Measurements from ENCODE around the gene LAPTM5. TPM values are rescaled to one million over a fixed set of nuclear protein-coding genes. Genes with fewer than 3 reads are reported as not detected.
A peak's percentile ranks its signal among the peaks of the same experiment; 100 is the strongest.

Gene LAPTM5
- total RNA-seq, 1 donor from 2014 or later: 3.1 TPM

- DNase-seq (ENCODE audit: low read depth): peak; percentile 88
These were observed 25.1 kb downstream of the LAPTM5 start for GRCh38 chr1:30732277-30732996.

GRCh38 chr1:30731806-30732276 lies 25.7 kb downstream of the LAPTM5 start:
- Histone ChIP-seq H3K27me3 (ENCODE audit: control insufficient read depth, insufficient read depth, low read length) (no peaks in the 10 kb centered on the region), H3K36me3 (ENCODE audit: control insufficient read depth, insufficient read depth, low read length) (no peaks in the 10 kb centered on the region), H3K4me3 (ENCODE audit: low read depth, low read length) (no peak overlapping the region)
- no peak for TF ChIP-seq CTCF (IDR thresholded peaks at IDR 0.05; ENCODE audit: insufficient read depth, low read length, poor library complexity, severe bottlenecking)
- DNase-seq (ENCODE audit: low read depth): no peak

More at GRCh38 chr1:30732277-30732996, 25.1 kb downstream of the LAPTM5 start:
- no peak overlapping the region for H3K4me3 ChIP-seq (ENCODE audit: low read depth, low read length)
- TF ChIP-seq CTCF (IDR thresholded peaks at IDR 0.05; ENCODE audit: insufficient read depth, low read length, poor library complexity, severe bottlenecking): no peak
- H3K27me3 ChIP-seq (ENCODE audit: control insufficient read depth, insufficient read depth, low read length): no peaks in the 10 kb centered on the region
- no peaks in the 10 kb centered on the region for H3K36me3 ChIP-seq (ENCODE audit: control insufficient read depth, insufficient read depth, low read length)

GRCh38 chr1:30731109-30731805 lies 26.3 kb downstream of the LAPTM5 start:
- Histone ChIP-seq H3K27me3 (ENCODE audit: control insufficient read depth, insufficient read depth, low read length) (no peaks in the 10 kb centered on the region), H3K4me3 (ENCODE audit: low read depth, low read length) (no peak overlapping the region), H3K36me3 (ENCODE audit: control insufficient read depth, insufficient read depth, low read length) (no peaks in the 10 kb centered on the region)
- DNase-seq (ENCODE audit: low read depth): no peak
- no peak for TF ChIP-seq CTCF (IDR thresholded peaks at IDR 0.05; ENCODE audit: insufficient read depth, low read length, poor library complexity, severe bottlenecking)

GRCh38 chr1:30730346-30731108 lies 27.0 kb downstream of the LAPTM5 start:
- TF ChIP-seq CTCF (IDR thresholded peaks at IDR 0.05; ENCODE audit: insufficient read depth, low read length, poor library complexity, severe bottlenecking): no peak
- Histone ChIP-seq H3K36me3 (ENCODE audit: control insufficient read depth, insufficient read depth, low read length) (no peaks in the 10 kb centered on the region), H3K27me3 (ENCODE audit: control insufficient read depth, insufficient read depth, low read length) (no peaks in the 10 kb centered on the region), H3K4me3 (ENCODE audit: low read depth, low read length) (no peak overlapping the region)
- DNase-seq (ENCODE audit: low read depth): no peak

GRCh38 chr1:30729901-30730300 lies 27.7 kb downstream of the LAPTM5 start:
- no peak for DNase-seq (ENCODE audit: low read depth)
- Histone ChIP-seq H3K27me3 (ENCODE audit: control insufficient read depth, insufficient read depth, low read length) (no peaks in the 10 kb centered on the region), H3K4me3 (ENCODE audit: low read depth, low read length) (no peak overlapping the region), H3K36me3 (ENCODE audit: control insufficient read depth, insufficient read depth, low read length) (no peaks in the 10 kb centered on the region)
- no peak for TF ChIP-seq CTCF (IDR thresholded peaks at IDR 0.05; ENCODE audit: insufficient read depth, low read length, poor library complexity, severe bottlenecking)

All from kidney epithelial cell (primary cell).